ENCODE results near the gene MAMLD1. TPM values are rescaled to one million over a fixed set of nuclear protein-coding genes. Genes with fewer than 3 reads are reported as not detected.

MAMLD1 gene
- total and polyA plus RNA-seq, 4 donors = 5.5 to 39.4 (median 21.5) TPM

- no peak for DNase-seq (ENCODE audit: low read depth in 4 of 6, low spot score in 6 of 6)
- Histone ChIP-seq H3K27me3 (ENCODE audit: control insufficient read depth, insufficient read depth, low read length) (no peaks in the 10 kb centered on the region), H3K9me3 (ENCODE audit: control insufficient read depth, insufficient read depth, low read length) (no peaks in the 10 kb centered on the region), H3K4me3 (ENCODE audit: low read depth, low read length) (no peak overlapping the region), H3K36me3 (ENCODE audit: control insufficient read depth, insufficient read depth, low read length) (peaks cover 4% of the 10 kb centered on the region), H3K4me1 (ENCODE audit: control insufficient read depth, insufficient read depth, low read length) (peaks cover 5% of the 10 kb centered on the region), H3K27ac (ENCODE audit: low read depth, low read length) (no peak overlapping the region)
- 57% methylated on average over 3 of the region's 3 CpGs for WGBS (ENCODE audit: insufficient coverage)
These were observed 97.7 kb downstream of the MAMLD1 start for GRCh38 chrX:150460781-150461180.

- Histone ChIP-seq H3K36me3 (ENCODE audit: control insufficient read depth, insufficient read depth, low read length) (peaks cover 4% of the 10 kb centered on the region), H3K9me3 (ENCODE audit: control insufficient read depth, insufficient read depth, low read length) (no peaks in the 10 kb centered on the region), H3K27ac (ENCODE audit: low read depth, low read length) (no peak overlapping the region), H3K27me3 (ENCODE audit: control insufficient read depth, insufficient read depth, low read length) (no peaks in the 10 kb centered on the region), H3K4me1 (ENCODE audit: control insufficient read depth, insufficient read depth, low read length) (peaks cover 14% of the 10 kb centered on the region), H3K4me3 (ENCODE audit: low read depth, low read length) (no peak overlapping the region)
- WGBS (ENCODE audit: insufficient coverage) = no CpG with 5 or more reads among the region's 1 CpG
- DNase-seq (ENCODE audit: low read depth in 4 of 6, low spot score in 6 of 6) = no peak
These were observed 100.4 kb downstream of the MAMLD1 start for GRCh38 chrX:150463566-150463965.

DNA sequence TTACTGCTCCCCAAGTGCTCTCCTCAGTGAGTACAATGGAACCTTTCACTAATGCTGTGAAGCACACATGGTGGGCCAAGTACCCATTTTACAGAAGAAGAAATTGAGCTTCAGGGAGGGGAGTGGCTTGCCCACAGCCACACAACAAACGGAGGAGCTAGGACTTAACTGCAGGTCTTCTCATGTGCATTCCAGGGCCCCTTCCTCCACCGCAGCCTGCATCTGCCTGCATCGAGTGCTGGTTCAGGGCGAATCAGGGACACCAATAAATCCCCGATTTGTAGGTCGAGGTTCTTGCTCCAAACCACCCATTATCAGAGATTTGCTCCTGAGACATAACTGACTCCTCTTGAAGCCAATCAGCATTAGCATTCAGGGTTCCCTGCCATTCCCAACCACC lies 100.9 kb downstream of the MAMLD1 start:
- 69% methylated on average over 5 of the region's 6 CpGs for WGBS (ENCODE audit: insufficient coverage)
- H3K27ac ChIP-seq (ENCODE audit: low read depth, low read length) = no peak overlapping the region
- peaks cover 14% of the 10 kb centered on the region for H3K4me1 ChIP-seq (ENCODE audit: control insufficient read depth, insufficient read depth, low read length)
- H3K36me3 ChIP-seq (ENCODE audit: control insufficient read depth, insufficient read depth, low read length) = peaks cover 4% of the 10 kb centered on the region
- H3K27me3 ChIP-seq (ENCODE audit: control insufficient read depth, insufficient read depth, low read length) = no peaks in the 10 kb centered on the region
- no peak for DNase-seq (ENCODE audit: low read depth in 4 of 6, low spot score in 6 of 6)
- H3K9me3 ChIP-seq (ENCODE audit: control insufficient read depth, insufficient read depth, low read length) = no peaks in the 10 kb centered on the region
- no peak overlapping the region for H3K4me3 ChIP-seq (ENCODE audit: low read depth, low read length)

DNA sequence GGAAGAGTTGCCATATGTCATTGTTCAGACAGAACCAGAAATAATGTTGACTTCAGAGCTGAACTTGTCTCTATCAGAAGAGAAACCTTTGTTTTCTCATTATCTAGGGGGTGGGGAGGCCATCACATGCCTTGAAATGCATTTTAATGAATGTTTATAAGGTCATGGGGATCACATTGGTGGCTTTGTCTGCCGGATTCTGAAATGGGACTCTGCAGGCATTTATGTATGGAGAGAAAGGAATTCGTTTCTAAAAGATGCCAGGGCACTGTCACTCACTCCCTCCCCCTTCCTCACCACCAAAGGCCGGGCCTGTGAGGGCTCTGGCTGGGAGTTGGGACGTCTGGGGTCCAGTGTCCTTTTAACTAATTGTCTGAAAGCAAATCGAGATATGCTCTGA lies 102.2 kb downstream of the MAMLD1 start:
- Histone ChIP-seq H3K4me3 (ENCODE audit: low read depth, low read length) (no peak overlapping the region), H3K9me3 (ENCODE audit: control insufficient read depth, insufficient read depth, low read length) (no peaks in the 10 kb centered on the region), H3K36me3 (ENCODE audit: control insufficient read depth, insufficient read depth, low read length) (peaks cover 5% of the 10 kb centered on the region), H3K27me3 (ENCODE audit: control insufficient read depth, insufficient read depth, low read length) (no peaks in the 10 kb centered on the region), H3K27ac (ENCODE audit: low read depth, low read length) (peak overlapping the region; percentile 8), H3K4me1 (ENCODE audit: control insufficient read depth, insufficient read depth, low read length) (peaks cover 14% of the 10 kb centered on the region)
- WGBS (ENCODE audit: insufficient coverage) = 9% methylated on average over 2 of the region's 5 CpGs
- DNase-seq (ENCODE audit: low read depth in 4 of 6, low spot score in 6 of 6) = no peak

DNA sequence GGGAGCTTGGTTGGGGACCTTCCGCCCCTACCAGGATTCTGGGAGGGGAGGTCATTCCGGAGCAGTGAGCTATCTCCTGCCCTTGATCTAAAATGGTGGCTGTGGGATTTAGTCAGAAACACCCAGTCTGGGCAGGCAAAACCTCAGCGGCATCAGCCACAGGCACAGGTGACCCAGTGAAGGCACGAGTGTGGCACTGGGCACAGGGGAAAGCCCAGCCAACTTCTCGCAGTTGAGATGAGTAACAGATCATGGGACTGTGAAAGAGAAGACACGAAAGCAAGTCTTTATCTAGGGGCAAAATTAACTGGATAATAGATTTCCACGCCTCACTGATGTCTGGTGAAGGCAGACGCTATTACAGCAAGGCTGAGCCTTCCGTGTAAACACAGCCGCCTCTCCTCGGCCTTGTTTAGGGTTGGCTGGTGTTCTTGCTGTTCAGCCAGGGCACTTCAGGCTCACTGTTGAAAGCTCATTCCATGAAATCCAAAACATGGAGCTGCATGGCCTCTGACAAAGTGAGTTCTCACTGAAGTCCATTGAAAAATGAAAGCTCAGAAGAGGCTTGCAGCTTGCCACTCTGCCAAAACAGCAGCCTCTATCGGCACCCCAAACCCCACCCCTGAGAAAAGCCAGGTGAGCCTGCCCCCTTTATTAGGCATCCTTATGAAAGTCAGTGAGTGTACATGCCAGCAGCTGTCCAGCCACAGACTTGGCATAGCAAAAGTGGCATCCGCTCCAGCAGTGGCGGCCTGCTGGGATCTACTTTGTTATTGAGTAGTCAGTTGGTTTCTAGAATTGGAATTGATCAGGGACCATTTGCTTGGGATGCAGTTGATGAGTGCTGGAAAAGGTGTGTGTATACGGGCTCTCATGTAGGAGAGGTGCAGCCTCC lies 103.0 kb downstream of the MAMLD1 start:
- peaks cover 14% of the 10 kb centered on the region for H3K4me1 ChIP-seq (ENCODE audit: control insufficient read depth, insufficient read depth, low read length)
- no peak overlapping the region for H3K4me3 ChIP-seq (ENCODE audit: low read depth, low read length)
- WGBS (ENCODE audit: insufficient coverage) = 56% methylated on average over 13 of the region's 15 CpGs
- no peaks in the 10 kb centered on the region for H3K27me3 ChIP-seq (ENCODE audit: control insufficient read depth, insufficient read depth, low read length)
- H3K36me3 ChIP-seq (ENCODE audit: control insufficient read depth, insufficient read depth, low read length) = peaks cover 9% of the 10 kb centered on the region
- peak overlapping the region; percentile 8 for H3K27ac ChIP-seq (ENCODE audit: low read depth, low read length)
- H3K9me3 ChIP-seq (ENCODE audit: control insufficient read depth, insufficient read depth, low read length) = no peaks in the 10 kb centered on the region
- peak in 1 of 6 donors; percentile 16 for DNase-seq (ENCODE audit: low read depth in 4 of 6, low spot score in 6 of 6)

DNA sequence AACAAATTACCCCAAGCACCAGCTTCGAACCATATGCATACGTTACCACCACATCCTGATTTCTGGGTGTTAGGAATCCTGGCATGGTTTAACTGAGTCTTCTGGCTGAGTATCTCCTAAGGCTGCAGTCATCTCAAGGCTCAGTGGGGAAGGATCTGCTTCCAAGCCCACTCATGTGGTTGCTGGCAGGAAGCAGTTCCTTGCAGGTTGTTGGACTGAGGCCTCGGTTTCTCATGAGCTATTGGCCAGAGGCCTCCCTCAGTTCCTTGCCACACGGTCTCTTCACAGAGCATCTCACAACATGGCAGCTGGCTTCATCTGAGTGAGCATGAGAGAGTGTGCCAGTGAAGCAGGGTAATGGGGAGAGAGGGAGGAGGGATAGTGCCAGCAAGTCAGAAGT lies 109.2 kb downstream of the MAMLD1 start:
- Histone ChIP-seq H3K27me3 (ENCODE audit: control insufficient read depth, insufficient read depth, low read length) (peaks cover 2% of the 10 kb centered on the region), H3K9me3 (ENCODE audit: control insufficient read depth, insufficient read depth, low read length) (no peaks in the 10 kb centered on the region), H3K4me3 (ENCODE audit: low read depth, low read length) (no peak overlapping the region), H3K36me3 (ENCODE audit: control insufficient read depth, insufficient read depth, low read length) (peaks cover 18% of the 10 kb centered on the region), H3K4me1 (ENCODE audit: control insufficient read depth, insufficient read depth, low read length) (peaks cover 5% of the 10 kb centered on the region), H3K27ac (ENCODE audit: low read depth, low read length) (no peak overlapping the region)
- DNase-seq (ENCODE audit: low read depth in 4 of 6, low spot score in 6 of 6) = peak in 1 of 6 donors; percentile 59
- WGBS (ENCODE audit: insufficient coverage) = 40% methylated on average over 1 of the region's 4 CpGs

GRCh38 chrX:150473371-150473770 lies 110.3 kb downstream of the MAMLD1 start:
- Histone ChIP-seq H3K36me3 (ENCODE audit: control insufficient read depth, insufficient read depth, low read length) (peaks cover 18% of the 10 kb centered on the region), H3K27ac (ENCODE audit: low read depth, low read length) (no peak overlapping the region), H3K4me1 (ENCODE audit: control insufficient read depth, insufficient read depth, low read length) (peaks cover 7% of the 10 kb centered on the region), H3K27me3 (ENCODE audit: control insufficient read depth, insufficient read depth, low read length) (peaks cover 2% of the 10 kb centered on the region), H3K4me3 (ENCODE audit: low read depth, low read length) (no peak overlapping the region), H3K9me3 (ENCODE audit: control insufficient read depth, insufficient read depth, low read length) (no peaks in the 10 kb centered on the region)
- no peak for DNase-seq (ENCODE audit: low read depth in 4 of 6, low spot score in 6 of 6)
- 84% methylated on average over 8 of the region's 8 CpGs for WGBS (ENCODE audit: insufficient coverage)

DNA sequence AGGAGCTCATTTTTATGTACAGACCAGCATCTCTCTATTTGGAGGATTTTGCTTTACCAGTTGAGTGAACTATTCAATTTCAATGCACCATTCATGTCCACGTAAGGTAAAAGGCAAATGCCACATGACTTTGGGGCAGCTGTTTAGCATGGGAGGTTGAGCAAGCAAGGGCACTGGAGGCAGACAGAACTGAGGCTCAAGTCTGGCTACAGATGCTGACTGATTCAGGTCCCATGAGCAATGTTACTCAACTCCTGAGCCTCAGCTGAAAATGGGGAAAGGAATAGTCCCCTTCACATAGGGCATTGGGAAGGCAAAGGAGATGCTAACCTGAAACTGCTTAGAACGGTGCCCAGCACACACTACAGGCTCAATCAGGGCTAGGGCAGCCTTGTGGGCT lies 112.3 kb downstream of the MAMLD1 start:
- Histone ChIP-seq H3K9me3 (ENCODE audit: control insufficient read depth, insufficient read depth, low read length) (no peaks in the 10 kb centered on the region), H3K4me1 (ENCODE audit: control insufficient read depth, insufficient read depth, low read length) (peaks cover 7% of the 10 kb centered on the region), H3K27ac (ENCODE audit: low read depth, low read length) (no peak overlapping the region), H3K4me3 (ENCODE audit: low read depth, low read length) (no peak overlapping the region), H3K27me3 (ENCODE audit: control insufficient read depth, insufficient read depth, low read length) (peaks cover 2% of the 10 kb centered on the region), H3K36me3 (ENCODE audit: control insufficient read depth, insufficient read depth, low read length) (peaks cover 15% of the 10 kb centered on the region)
- no CpG with 5 or more reads among the region's 2 CpGs for WGBS (ENCODE audit: insufficient coverage)
- no peak for DNase-seq (ENCODE audit: low read depth in 4 of 6, low spot score in 6 of 6)

DNA sequence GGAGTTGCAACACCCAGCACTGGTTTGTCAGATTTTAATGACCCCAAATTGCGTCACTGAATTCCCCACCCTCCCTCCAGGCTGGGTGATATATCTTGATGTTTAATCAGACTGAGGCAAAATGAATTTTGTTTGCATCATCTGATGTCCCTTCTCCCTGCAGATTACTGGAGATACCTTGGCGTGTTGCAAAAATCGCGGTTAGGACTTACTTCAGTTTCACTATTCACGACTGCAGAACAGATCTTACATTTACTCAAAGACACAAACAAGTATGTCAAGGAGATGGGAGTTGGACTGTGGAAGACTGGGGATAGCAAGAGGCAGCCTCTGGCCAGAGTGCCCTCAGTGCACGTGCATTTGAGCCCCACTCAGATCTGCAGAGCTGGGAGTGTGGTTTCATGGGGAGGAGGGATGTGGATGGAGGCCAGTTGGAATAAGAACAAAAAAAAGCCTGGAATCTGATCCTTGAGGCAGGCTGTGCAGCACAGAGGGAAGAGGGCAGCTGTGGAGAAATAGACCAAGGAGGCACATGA lies 113.1 kb downstream of the MAMLD1 start:
- peak in 1 of 6 donors; percentile 61 for DNase-seq (ENCODE audit: low read depth in 4 of 6, low spot score in 6 of 6)
- H3K9me3 ChIP-seq (ENCODE audit: control insufficient read depth, insufficient read depth, low read length) = no peaks in the 10 kb centered on the region
- WGBS (ENCODE audit: insufficient coverage) = 0% methylated on average over 1 of the region's 6 CpGs
- peaks cover 7% of the 10 kb centered on the region for H3K4me1 ChIP-seq (ENCODE audit: control insufficient read depth, insufficient read depth, low read length)
- H3K27me3 ChIP-seq (ENCODE audit: control insufficient read depth, insufficient read depth, low read length) = peaks cover 2% of the 10 kb centered on the region
- H3K27ac ChIP-seq (ENCODE audit: low read depth, low read length) = no peak overlapping the region
- H3K36me3 ChIP-seq (ENCODE audit: control insufficient read depth, insufficient read depth, low read length) = peaks cover 8% of the 10 kb centered on the region
- H3K4me3 ChIP-seq (ENCODE audit: low read depth, low read length) = no peak overlapping the region

- Histone ChIP-seq H3K4me1 (ENCODE audit: control insufficient read depth, insufficient read depth, low read length) (peaks cover 7% of the 10 kb centered on the region), H3K4me3 (ENCODE audit: low read depth, low read length) (no peak overlapping the region), H3K27ac (ENCODE audit: low read depth, low read length) (no peak overlapping the region), H3K27me3 (ENCODE audit: control insufficient read depth, insufficient read depth, low read length) (peaks cover 2% of the 10 kb centered on the region), H3K9me3 (ENCODE audit: control insufficient read depth, insufficient read depth, low read length) (no peaks in the 10 kb centered on the region), H3K36me3 (ENCODE audit: control insufficient read depth, insufficient read depth, low read length) (peaks cover 7% of the 10 kb centered on the region)
- WGBS (ENCODE audit: insufficient coverage) = 81% methylated on average over 5 of the region's 10 CpGs
- DNase-seq (ENCODE audit: low read depth in 4 of 6, low spot score in 6 of 6) = no peak
These were observed 114.3 kb downstream of the MAMLD1 start for GRCh38 chrX:150477371-150477770.

All from spinal cord (tissue), 10 donors.